ENCODE results near the gene BNC1.
A peak's percentile ranks its signal among the peaks of the same experiment; 100 is the strongest.
"Not testable (repeated sequence)": the region's sequence is repeated elsewhere in the genome, so short reads cannot be mapped to it uniquely, and the experiment has no call there.

The BNC1 gene

DNA sequence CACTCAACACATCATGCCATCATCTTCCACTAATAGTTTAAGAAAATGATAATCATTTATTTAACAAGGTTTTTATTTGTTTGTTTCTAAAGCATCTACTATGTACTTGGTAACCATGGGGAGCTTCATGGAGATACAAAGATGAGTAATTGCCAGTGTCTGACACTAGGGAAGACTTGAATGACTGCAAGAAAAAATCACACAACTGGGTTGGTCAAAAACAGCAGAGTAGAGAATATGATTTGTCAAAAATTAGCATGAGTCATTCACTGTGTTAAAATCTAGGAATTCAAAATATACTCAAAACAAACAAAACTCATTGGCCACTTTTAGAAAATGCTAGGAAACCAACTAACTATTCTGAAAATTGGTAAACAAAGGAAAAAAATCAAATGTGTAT lies 6.3 kb downstream of the BNC1 start:
- DNase-seq (ENCODE audit: low read depth) = peak; percentile 85
- H3K4me3 ChIP-seq (ENCODE audit: low read length) = no peak overlapping the region
- TF ChIP-seq, protein P1, sequence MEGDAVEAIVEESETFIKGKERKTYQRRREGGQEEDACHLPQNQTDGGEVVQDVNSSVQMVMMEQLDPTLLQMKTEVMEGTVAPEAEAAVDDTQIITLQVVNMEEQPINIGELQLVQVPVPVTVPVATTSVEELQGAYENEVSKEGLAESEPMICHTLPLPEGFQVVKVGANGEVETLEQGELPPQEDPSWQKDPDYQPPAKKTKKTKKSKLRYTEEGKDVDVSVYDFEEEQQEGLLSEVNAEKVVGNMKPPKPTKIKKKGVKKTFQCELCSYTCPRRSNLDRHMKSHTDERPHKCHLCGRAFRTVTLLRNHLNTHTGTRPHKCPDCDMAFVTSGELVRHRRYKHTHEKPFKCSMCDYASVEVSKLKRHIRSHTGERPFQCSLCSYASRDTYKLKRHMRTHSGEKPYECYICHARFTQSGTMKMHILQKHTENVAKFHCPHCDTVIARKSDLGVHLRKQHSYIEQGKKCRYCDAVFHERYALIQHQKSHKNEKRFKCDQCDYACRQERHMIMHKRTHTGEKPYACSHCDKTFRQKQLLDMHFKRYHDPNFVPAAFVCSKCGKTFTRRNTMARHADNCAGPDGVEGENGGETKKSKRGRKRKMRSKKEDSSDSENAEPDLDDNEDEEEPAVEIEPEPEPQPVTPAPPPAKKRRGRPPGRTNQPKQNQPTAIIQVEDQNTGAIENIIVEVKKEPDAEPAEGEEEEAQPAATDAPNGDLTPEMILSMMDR (conservative IDR thresholded peaks at IDR 0.05; ENCODE audit: low read length) = no peak

DNA sequence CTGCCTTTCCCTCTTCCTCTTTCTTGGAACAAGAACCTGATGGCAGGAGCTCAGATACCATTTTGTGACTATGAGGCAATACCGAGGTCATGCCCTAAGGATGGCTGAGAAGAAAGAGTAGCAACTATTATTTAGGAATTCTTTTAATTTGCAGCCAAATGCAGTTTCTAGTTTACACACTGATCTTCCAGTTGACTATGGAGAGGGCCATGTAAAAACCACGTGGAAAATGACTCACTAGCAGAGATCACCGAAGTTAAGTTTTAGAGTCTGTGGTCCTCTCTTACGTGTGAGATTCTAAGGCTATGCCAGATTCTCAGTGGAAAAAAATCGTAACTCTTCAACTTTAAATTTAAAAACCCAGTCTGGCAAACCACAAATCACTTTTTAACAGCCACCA lies 7.8 kb downstream of the BNC1 start:
- no peak for DNase-seq (ENCODE audit: low read depth)

DNA sequence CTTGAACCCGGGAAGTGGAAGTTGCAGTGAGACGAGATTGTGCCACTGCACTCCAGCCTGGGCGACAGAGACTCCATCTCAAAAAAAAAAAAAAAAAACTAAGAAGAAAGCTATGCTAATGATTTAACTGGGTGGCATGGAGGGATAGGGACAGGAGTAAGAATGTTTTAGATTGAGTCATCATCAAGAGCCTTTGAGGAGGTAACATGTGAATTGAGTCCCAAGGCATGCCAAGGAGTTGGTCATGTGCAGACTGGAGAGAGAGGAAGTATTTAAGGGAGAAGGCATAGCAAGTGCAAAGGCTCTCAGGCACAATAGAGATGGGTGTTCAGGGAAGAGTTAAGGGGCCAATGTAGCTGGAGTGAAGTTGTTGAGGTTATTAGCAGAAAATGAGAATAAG lies 9.1 kb downstream of the BNC1 start:
- TF ChIP-seq, protein P1 (conservative IDR thresholded peaks at IDR 0.05; ENCODE audit: low read length) = no peak
- DNase-seq (ENCODE audit: low read depth) = peak; percentile 59
- H3K4me3 ChIP-seq (ENCODE audit: low read length) = no peak overlapping the region

More for the DNA sequence above, 7.8 kb downstream of the BNC1 start:
- no peak overlapping the region for H3K4me3 ChIP-seq (ENCODE audit: low read length)
- TF ChIP-seq, protein P1 (conservative IDR thresholded peaks at IDR 0.05; ENCODE audit: low read length) = no peak

DNA sequence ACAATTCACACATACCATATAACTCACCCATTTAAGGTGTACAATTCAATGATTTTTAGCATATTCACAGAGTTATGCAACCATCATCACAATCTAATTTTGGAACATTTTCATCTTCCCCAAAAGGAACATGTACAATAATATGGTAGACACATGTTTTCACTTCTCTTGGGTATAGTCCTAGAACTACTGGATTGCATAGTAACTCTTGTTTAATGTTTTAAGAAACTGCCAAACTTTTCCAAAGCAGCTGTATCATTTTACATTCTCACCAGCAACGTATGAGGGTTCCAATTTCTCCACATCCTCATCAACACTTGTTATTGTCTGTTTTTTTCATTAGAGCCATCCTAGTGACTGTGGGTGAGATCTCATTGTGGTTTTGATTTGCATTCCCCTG lies 14.3 kb downstream of the BNC1 start:
- DNase-seq (ENCODE audit: low read depth) = peak; percentile 60
- no peak overlapping the region for H3K4me3 ChIP-seq (ENCODE audit: low read length)
- TF ChIP-seq, protein P1 (conservative IDR thresholded peaks at IDR 0.05; ENCODE audit: low read length) = no peak

DNA sequence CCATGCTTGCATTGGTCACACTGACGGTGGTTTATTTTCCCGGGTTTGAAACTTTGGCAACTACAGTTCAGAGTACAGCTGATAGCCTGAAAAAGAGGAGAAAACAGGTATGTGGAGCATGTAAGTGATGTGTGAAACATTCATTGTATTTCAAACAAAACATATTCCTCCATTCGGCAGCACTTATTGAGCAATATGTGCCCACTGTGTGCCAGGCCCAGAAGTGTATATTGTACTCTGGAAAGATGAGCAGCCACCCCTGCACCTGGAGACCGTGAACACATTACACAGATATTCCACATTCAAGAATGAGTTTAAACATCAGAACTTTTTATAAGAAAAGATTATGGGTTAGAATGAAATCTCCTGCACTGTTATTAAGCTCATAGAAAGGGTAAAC lies 16.3 kb downstream of the BNC1 start:
- H3K4me3 ChIP-seq (ENCODE audit: low read length) = no peak overlapping the region
- DNase-seq (ENCODE audit: low read depth) = no peak
- TF ChIP-seq, protein P1 (conservative IDR thresholded peaks at IDR 0.05; ENCODE audit: low read length) = no peak

DNA sequence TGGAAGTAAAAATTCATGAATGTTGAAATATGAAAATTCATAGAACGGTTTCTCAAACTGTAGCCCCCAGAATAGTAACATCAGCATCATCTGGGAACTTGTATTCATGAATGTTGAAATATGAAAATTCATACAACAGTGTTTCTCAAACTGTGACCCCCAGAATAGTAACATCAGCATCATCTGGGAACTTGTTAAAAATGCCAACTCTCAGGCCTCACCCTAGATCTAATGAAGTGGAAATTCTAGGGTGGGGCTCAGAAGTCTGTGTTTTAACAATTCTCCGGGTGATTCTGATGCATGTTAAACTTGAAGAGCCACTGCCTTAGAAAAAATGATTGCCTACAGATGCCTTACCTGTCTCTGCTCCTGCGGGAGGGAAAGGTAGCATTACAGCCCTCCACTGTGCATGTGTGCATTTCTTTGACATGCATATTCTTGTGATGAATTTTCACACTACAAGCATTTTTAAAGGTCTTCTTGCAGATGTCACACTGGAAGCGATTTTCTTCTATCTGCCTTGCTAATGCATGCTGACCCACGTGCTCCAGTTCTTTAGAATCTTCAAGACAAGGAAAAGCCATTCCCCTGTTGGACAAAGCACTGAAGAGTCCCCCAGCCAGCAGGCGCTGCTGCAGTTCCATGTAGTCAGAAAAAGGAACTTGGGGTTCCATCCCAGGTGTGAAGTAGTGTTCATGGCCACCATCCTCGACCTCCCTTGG lies 21.7 kb downstream of the BNC1 start:
- TF ChIP-seq, protein P1 (conservative IDR thresholded peaks at IDR 0.05; ENCODE audit: low read length) = no peak
- H3K4me3 ChIP-seq (ENCODE audit: low read length) = no peak overlapping the region
- no peak for DNase-seq (ENCODE audit: low read depth)

DNA sequence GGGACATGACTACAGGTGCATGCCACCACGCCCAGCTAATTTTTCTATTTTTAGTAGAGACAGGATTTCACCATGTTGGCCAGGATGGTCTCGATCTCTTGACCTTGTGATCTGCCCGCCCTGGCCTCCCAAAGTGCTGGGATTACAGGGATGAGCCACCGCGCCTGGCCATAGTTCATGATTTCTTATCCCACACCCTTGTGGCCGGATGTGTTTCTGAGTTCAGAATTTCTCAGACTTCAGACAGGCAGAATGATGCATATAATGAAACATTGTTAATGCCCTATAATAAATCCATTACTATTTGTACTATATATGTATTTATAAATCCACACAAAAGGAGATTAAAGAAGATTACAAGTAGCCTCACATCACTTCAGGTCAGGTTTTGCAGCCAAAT lies 22.3 kb downstream of the BNC1 start:
- not testable (repeated sequence) for DNase-seq (ENCODE audit: low read depth); H3K4me3 ChIP-seq (ENCODE audit: low read length)

Measured in AG10803 (cell line).